ENCODE measurements around the gene PITPNC1. TPM values are rescaled to one million over a fixed set of nuclear protein-coding genes. Genes with fewer than 3 reads are reported as not detected.

The PITPNC1 gene
- total and polyA plus RNA-seq, 2 of the 13 experiments (the other 11 are each of a cell fraction or from before 2014, with no cell fraction given) = 4.1 to 5.7 TPM

DNA sequence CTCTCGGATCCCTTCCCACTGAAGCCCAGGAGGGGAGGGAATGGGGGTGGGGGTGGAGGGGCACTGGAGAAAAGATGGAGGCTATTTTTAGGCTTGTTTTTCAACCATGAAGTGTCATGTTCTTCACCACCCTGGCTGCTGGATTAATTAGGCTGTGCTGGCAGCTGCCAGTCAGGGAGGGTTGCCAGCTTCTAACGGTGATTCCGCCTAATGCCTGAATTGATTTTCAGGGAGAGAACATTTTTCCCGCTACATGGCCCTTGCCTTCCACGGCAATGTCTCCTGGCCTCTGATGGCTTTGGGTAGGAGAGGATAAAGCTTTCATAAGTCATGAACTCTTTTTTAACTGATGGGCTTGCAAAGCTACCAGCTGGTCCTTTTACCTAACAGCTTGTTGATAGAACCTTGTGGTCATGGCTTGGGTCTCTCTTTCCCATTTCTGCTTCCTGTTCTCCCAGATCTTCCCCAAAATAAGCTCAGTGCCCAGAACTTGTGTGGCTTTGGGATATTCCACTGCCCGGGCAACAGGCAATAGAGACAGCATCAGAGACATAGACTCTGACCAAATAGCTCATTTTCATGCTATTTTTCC lies 167.4 kb downstream of the PITPNC1 start (continued):
- TF ChIP-seq, protein P1, sequence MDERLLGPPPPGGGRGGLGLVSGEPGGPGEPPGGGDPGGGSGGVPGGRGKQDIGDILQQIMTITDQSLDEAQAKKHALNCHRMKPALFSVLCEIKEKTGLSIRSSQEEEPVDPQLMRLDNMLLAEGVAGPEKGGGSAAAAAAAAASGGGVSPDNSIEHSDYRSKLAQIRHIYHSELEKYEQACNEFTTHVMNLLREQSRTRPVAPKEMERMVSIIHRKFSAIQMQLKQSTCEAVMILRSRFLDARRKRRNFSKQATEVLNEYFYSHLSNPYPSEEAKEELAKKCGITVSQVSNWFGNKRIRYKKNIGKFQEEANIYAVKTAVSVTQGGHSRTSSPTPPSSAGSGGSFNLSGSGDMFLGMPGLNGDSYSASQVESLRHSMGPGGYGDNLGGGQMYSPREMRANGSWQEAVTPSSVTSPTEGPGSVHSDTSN (CRISPR knock-in tag; IDR thresholded peaks at IDR 0.05) = no peak
- TF ChIP-seq ZNF143 (CRISPR knock-in tag; IDR thresholded peaks at IDR 0.05) = no peak
- no peak for TF ChIP-seq ZNF296 (CRISPR knock-in tag; conservative IDR thresholded peaks at IDR 0.05)
- TF ChIP-seq ATF7-NPFF (CRISPR knock-in tag; IDR thresholded peaks at IDR 0.05; ENCODE audit: low read depth) = no peak
- TF ChIP-seq NFRKB (IDR thresholded peaks at IDR 0.05) = no peak
- no peak for TF ChIP-seq TBP (CRISPR knock-in tag; IDR thresholded peaks at IDR 0.05)
- TF ChIP-seq, protein P2, sequence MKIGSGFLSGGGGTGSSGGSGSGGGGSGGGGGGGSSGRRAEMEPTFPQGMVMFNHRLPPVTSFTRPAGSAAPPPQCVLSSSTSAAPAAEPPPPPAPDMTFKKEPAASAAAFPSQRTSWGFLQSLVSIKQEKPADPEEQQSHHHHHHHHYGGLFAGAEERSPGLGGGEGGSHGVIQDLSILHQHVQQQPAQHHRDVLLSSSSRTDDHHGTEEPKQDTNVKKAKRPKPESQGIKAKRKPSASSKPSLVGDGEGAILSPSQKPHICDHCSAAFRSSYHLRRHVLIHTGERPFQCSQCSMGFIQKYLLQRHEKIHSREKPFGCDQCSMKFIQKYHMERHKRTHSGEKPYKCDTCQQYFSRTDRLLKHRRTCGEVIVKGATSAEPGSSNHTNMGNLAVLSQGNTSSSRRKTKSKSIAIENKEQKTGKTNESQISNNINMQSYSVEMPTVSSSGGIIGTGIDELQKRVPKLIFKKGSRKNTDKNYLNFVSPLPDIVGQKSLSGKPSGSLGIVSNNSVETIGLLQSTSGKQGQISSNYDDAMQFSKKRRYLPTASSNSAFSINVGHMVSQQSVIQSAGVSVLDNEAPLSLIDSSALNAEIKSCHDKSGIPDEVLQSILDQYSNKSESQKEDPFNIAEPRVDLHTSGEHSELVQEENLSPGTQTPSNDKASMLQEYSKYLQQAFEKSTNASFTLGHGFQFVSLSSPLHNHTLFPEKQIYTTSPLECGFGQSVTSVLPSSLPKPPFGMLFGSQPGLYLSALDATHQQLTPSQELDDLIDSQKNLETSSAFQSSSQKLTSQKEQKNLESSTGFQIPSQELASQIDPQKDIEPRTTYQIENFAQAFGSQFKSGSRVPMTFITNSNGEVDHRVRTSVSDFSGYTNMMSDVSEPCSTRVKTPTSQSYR (CRISPR knock-in tag; IDR thresholded peaks at IDR 0.05; ENCODE audit: borderline replicate concordance) = no peak

DNA sequence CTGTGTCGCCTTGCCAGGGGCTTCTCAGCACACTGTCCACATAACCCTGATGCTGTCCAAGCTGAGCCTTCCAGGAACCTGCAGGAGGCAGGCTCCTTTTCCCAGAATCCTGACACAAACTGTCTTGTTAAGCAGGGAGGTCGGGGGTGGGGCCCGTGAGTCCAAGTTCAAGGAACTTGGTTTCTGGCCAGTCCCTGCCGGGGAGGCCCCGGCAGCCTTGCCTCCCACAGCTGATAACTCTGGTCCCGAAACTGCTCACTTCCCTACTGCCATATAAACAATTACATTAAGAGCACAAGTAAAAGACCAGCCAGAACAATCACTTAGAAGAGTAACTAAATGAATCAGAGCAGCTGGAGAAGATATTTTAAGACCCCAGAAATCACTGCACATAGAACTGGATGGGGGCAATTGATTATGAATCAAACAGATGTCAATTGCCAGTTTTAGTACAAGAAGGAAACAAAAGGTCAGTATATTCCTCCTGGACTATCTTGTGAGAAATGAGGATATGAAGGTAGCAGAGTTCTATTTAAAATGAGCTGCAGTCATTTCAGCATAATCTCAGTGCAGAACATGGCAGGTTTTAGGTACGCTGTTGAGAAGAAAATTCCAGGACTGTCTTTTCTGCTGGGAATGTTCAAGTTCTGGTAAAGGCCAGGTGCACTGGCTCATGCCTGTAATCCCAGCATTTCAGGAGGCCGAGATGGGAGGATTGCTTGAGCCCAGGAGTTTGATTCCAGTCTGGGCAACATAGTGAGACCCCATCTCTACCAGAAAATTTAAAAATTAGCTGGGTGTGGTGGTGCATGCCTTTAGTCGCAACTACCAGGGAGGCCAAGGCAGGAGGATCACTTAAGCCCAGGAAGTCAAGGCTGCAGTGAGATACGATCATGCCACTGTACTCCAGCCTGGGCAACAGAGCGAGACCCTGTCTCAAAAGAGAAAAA lies 169.8 kb downstream of the PITPNC1 start:
- Histone ChIP-seq H3K27me3 (ENCODE audit: control insufficient read depth in 1 of 2, insufficient read depth in 2 of 2, low read length in 2 of 2) (no peaks in the 10 kb centered on the region), H3K4me1 (ENCODE audit: insufficient read depth, low read length) (peaks cover 23% of the 10 kb centered on the region), H3K4me3 (replicated peaks in 1 of 3; ENCODE audit: insufficient read depth in 1 of 3, low read depth in 2 of 3, low read length in 3 of 3) (no peak overlapping the region), H4K20me1 (ENCODE audit: insufficient read depth, low read length) (no peaks in the 10 kb centered on the region), H3K27ac (ENCODE audit: extremely low read length, insufficient read depth, low read length) (no peak overlapping the region), H3K79me2 (ENCODE audit: insufficient read depth, low read length) (no peaks in the 10 kb centered on the region), H3K9ac (ENCODE audit: insufficient read depth, low read depth, low read length) (no peak overlapping the region), H3K36me3 (replicated peaks in 1 of 2; ENCODE audit: control insufficient read depth in 1 of 2, insufficient read depth in 2 of 2, low read length in 2 of 2) (no peaks in the 10 kb centered on the region), H3K9me3 (ENCODE audit: low read length) (no peaks in the 10 kb centered on the region), H3K4me2 (ENCODE audit: low read depth, low read length) (no peak overlapping the region), H2AFZ (ENCODE audit: low read length) (no peak overlapping the region)
- BruUV-seq (replicated peaks) = no TSS peak
- FAIRE-seq (no peak), DNase-seq (ENCODE audit: low spot score) (no peak), ATAC-seq (peak; percentile 43; the same call in 2 of the 3 replicates)
- CTCF ChIA-PET (ENCODE audit: low intra/inter-chr PET ratio, low total read pairs) = no interaction called here
- in situ Hi-C loops (cut with HindIII; ENCODE audit: extremely low pct_ligation_motif_present, low pct_unique_long_range_greater_than_20kb) = no loop called here
- intact Hi-C loops (cut with micrococcal nuclease; ENCODE audit: unreplicated experiment) = no loop called here
- POLR2A ChIA-PET = no interaction called here
- WGBS (ENCODE audit: low lambda C conversion rate) = 43% methylated on average over 11 of the region's 11 CpGs
- TF ChIP-seq RARG (CRISPR knock-in tag; IDR thresholded peaks at IDR 0.05; ENCODE audit: low read depth) (no peak), ZFP82 (CRISPR knock-in tag; IDR thresholded peaks at IDR 0.05; ENCODE audit: borderline replicate concordance) (no peak)
- TF ChIP-seq, protein P3, sequence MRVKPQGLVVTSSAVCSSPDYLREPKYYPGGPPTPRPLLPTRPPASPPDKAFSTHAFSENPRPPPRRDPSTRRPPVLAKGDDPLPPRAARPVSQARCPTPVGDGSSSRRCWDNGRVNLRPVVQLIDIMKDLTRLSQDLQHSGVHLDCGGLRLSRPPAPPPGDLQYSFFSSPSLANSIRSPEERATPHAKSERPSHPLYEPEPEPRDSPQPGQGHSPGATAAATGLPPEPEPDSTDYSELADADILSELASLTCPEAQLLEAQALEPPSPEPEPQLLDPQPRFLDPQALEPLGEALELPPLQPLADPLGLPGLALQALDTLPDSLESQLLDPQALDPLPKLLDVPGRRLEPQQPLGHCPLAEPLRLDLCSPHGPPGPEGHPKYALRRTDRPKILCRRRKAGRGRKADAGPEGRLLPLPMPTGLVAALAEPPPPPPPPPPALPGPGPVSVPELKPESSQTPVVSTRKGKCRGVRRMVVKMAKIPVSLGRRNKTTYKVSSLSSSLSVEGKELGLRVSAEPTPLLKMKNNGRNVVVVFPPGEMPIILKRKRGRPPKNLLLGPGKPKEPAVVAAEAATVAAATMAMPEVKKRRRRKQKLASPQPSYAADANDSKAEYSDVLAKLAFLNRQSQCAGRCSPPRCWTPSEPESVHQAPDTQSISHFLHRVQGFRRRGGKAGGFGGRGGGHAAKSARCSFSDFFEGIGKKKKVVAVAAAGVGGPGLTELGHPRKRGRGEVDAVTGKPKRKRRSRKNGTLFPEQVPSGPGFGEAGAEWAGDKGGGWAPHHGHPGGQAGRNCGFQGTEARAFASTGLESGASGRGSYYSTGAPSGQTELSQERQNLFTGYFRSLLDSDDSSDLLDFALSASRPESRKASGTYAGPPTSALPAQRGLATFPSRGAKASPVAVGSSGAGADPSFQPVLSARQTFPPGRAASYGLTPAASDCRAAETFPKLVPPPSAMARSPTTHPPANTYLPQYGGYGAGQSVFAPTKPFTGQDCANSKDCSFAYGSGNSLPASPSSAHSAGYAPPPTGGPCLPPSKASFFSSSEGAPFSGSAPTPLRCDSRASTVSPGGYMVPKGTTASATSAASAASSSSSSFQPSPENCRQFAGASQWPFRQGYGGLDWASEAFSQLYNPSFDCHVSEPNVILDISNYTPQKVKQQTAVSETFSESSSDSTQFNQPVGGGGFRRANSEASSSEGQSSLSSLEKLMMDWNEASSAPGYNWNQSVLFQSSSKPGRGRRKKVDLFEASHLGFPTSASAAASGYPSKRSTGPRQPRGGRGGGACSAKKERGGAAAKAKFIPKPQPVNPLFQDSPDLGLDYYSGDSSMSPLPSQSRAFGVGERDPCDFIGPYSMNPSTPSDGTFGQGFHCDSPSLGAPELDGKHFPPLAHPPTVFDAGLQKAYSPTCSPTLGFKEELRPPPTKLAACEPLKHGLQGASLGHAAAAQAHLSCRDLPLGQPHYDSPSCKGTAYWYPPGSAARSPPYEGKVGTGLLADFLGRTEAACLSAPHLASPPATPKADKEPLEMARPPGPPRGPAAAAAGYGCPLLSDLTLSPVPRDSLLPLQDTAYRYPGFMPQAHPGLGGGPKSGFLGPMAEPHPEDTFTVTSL (CRISPR knock-in tag; IDR thresholded peaks at IDR 0.05; ENCODE audit: borderline replicate concordance) = no peak
